SK-N-SH treated with all-trans-retinoic acid at 6 μM for 48 hours (cell line): Measurements from ENCODE around the gene SORCS2.

Source experiments
- BACH2 ChIP-seq: fragments of 250-450 bp; sonication (Bioruptor Pico); IDR thresholded peaks from 2 replicates; pipeline ENCODE4 v1.9.0; 2021; ENCODE audit warnings: mild to moderate bottlenecking, borderline replicate concordance
- CREB5 ChIP-seq: fragments of 250-450 bp; sonication (Bioruptor Pico); IDR thresholded peaks from 2 replicates; pipeline ENCODE4 v1.5.1; 2020; ENCODE audit warnings: low read depth, mild to moderate bottlenecking, moderate library complexity
- ISL1 ChIP-seq: fragments of 250-450 bp; sonication (Bioruptor Pico); IDR thresholded peaks from 2 replicates; pipeline ENCODE4 v2.1.2; 2022; ENCODE audit warnings: mild to moderate bottlenecking, moderate library complexity
- RARB ChIP-seq: fragments of 250-450 bp; sonication (Bioruptor Pico); IDR thresholded peaks from 2 replicates; pipeline ENCODE4 v1.8.0; 2021; ENCODE audit warnings: mild to moderate bottlenecking, moderate library complexity
- ZFP3 ChIP-seq: fragments of 250-450 bp; sonication (Bioruptor Pico); IDR thresholded peaks from 2 replicates; pipeline ENCODE4 v1.5.0; 2020; ENCODE audit warnings: mild to moderate bottlenecking, moderate library complexity
- ZFP30 ChIP-seq: fragments of 450-650 bp; formaldehyde crosslinking; IDR thresholded peaks from 2 replicates; pipeline ENCODE4 v1.5.0; 2022; ENCODE audit warnings: mild to moderate bottlenecking, moderate library complexity
- TF ChIP-seq, protein P1 (sequence below): fragments of 250-450 bp; sonication (Bioruptor Pico); IDR thresholded peaks from 2 replicates; pipeline ENCODE4 v1.8.0; 2020; ENCODE audit warnings: mild to moderate bottlenecking, moderate library complexity, borderline replicate concordance
- TF ChIP-seq, protein P2 (sequence below): fragments of 250-450 bp; sonication (Bioruptor Pico); IDR thresholded peaks from 2 replicates; pipeline ENCODE4 v1.8.0; 2021; ENCODE audit warnings: low read depth, mild to moderate bottlenecking, moderate library complexity, borderline replicate concordance

- TF ChIP-seq, protein P1, sequence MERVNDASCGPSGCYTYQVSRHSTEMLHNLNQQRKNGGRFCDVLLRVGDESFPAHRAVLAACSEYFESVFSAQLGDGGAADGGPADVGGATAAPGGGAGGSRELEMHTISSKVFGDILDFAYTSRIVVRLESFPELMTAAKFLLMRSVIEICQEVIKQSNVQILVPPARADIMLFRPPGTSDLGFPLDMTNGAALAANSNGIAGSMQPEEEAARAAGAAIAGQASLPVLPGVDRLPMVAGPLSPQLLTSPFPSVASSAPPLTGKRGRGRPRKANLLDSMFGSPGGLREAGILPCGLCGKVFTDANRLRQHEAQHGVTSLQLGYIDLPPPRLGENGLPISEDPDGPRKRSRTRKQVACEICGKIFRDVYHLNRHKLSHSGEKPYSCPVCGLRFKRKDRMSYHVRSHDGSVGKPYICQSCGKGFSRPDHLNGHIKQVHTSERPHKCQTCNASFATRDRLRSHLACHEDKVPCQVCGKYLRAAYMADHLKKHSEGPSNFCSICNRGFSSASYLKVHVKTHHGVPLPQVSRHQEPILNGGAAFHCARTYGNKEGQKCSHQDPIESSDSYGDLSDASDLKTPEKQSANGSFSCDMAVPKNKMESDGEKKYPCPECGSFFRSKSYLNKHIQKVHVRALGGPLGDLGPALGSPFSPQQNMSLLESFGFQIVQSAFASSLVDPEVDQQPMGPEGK (CRISPR knock-in tag): no peak
- TF ChIP-seq, protein P2, sequence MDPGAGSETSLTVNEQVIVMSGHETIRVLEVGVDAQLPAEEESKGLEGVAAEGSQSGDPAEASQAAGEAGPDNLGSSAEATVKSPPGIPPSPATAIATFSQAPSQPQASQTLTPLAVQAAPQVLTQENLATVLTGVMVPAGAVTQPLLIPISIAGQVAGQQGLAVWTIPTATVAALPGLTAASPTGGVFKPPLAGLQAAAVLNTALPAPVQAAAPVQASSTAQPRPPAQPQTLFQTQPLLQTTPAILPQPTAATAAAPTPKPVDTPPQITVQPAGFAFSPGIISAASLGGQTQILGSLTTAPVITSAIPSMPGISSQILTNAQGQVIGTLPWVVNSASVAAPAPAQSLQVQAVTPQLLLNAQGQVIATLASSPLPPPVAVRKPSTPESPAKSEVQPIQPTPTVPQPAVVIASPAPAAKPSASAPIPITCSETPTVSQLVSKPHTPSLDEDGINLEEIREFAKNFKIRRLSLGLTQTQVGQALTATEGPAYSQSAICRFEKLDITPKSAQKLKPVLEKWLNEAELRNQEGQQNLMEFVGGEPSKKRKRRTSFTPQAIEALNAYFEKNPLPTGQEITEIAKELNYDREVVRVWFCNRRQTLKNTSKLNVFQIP (CRISPR knock-in tag): no peak
- no peak for TF ChIP-seq RARB (CRISPR knock-in tag)
- no peak for TF ChIP-seq ZFP3 (CRISPR knock-in tag)
- TF ChIP-seq CREB5 (CRISPR knock-in tag): no peak
- TF ChIP-seq ZFP30 (CRISPR knock-in tag): no peak
- TF ChIP-seq BACH2: no peak
- no peak for TF ChIP-seq ISL1 (CRISPR knock-in tag)
Measured at GRCh38 chr4:7646384-7647061, 454.2 kb downstream of the SORCS2 start.
